Ishikawa (cell line): ENCODE measurements around the gene GALE.

Source experiments
- CEBPB ChIP-seq: IDR thresholded peaks from 2 replicates; pipeline ENCODE4 v1.6.1; 2012
- CREB1 ChIP-seq: IDR thresholded peaks from 2 replicates; pipeline ENCODE4 v1.6.1; 2012; ENCODE audit warnings: low read depth
- EGR1 ChIP-seq: IDR thresholded peaks from 2 replicates; pipeline ENCODE4 v1.6.1; 2012
- EP300 ChIP-seq: IDR thresholded peaks from 2 replicates; pipeline ENCODE4 v1.6.1; 2012; ENCODE audit warnings: borderline replicate concordance
- FOXM1 ChIP-seq: IDR thresholded peaks from 2 replicates; pipeline ENCODE4 v1.6.1; 2012; ENCODE audit warnings: low read depth, borderline replicate concordance
- NFIC ChIP-seq: IDR thresholded peaks from 2 replicates; pipeline ENCODE4 v1.6.1; 2012
- RAD21 ChIP-seq: IDR thresholded peaks from 2 replicates; pipeline ENCODE4 v1.6.1; 2012; ENCODE audit warnings: low read depth
- TAF1 ChIP-seq: IDR thresholded peaks from 2 replicates; pipeline ENCODE4 v1.6.1; 2012; ENCODE audit warnings: low read depth, mild to moderate bottlenecking
- TCF12 ChIP-seq: IDR thresholded peaks from 2 replicates; pipeline ENCODE4 v1.6.1; 2012; ENCODE audit warnings: low read depth
- TEAD4 ChIP-seq: IDR thresholded peaks from 2 replicates; pipeline ENCODE4 v1.6.1; 2012
- YY1 ChIP-seq: IDR thresholded peaks from 2 replicates; pipeline ENCODE4 v1.6.1; 2012; ENCODE audit warnings: low read depth
- ZBTB7A ChIP-seq: IDR thresholded peaks from 2 replicates; pipeline ENCODE4 v1.6.1; 2012; ENCODE audit warnings: low read depth
- TF ChIP-seq, protein P1 (sequence below): IDR thresholded peaks from 2 replicates; pipeline ENCODE4 v1.6.1; 2012; ENCODE audit warnings: low read depth, mild to moderate bottlenecking
- TF ChIP-seq, protein P2 (sequence below): IDR thresholded peaks from 2 replicates; pipeline ENCODE4 v1.6.1; 2012
- TF ChIP-seq, protein P3 (sequence below): IDR thresholded peaks from 2 replicates; pipeline ENCODE4 v1.6.1; 2012

The GALE gene

DNA sequence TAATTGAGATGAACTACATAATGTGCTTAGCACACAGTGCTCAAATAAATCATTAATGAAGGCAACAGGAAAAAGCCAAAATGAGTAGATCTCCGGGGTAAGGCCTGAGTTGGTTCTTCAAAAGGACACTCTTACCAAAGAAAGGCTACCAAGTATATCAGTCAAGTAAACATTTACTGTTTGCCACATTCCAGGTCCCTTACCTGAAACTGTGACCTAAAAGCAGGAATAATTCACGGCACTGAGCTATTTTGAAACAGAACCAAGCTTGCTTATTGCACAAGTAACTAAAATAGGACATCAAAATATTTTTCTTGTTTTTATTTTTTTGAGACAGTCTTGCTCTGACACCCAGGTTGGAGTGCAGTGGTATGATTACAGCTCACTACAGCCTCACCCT lies 24.3 kb downstream of the GALE start:
- TF ChIP-seq, protein P1, sequence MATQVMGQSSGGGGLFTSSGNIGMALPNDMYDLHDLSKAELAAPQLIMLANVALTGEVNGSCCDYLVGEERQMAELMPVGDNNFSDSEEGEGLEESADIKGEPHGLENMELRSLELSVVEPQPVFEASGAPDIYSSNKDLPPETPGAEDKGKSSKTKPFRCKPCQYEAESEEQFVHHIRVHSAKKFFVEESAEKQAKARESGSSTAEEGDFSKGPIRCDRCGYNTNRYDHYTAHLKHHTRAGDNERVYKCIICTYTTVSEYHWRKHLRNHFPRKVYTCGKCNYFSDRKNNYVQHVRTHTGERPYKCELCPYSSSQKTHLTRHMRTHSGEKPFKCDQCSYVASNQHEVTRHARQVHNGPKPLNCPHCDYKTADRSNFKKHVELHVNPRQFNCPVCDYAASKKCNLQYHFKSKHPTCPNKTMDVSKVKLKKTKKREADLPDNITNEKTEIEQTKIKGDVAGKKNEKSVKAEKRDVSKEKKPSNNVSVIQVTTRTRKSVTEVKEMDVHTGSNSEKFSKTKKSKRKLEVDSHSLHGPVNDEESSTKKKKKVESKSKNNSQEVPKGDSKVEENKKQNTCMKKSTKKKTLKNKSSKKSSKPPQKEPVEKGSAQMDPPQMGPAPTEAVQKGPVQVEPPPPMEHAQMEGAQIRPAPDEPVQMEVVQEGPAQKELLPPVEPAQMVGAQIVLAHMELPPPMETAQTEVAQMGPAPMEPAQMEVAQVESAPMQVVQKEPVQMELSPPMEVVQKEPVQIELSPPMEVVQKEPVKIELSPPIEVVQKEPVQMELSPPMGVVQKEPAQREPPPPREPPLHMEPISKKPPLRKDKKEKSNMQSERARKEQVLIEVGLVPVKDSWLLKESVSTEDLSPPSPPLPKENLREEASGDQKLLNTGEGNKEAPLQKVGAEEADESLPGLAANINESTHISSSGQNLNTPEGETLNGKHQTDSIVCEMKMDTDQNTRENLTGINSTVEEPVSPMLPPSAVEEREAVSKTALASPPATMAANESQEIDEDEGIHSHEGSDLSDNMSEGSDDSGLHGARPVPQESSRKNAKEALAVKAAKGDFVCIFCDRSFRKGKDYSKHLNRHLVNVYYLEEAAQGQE = no peak
- TF ChIP-seq YY1 (no peak), EP300 (no peak), NFIC (no peak), CEBPB (no peak), TAF1 (no peak), EGR1 (no peak), CREB1 (no peak), RAD21 (no peak), TCF12 (no peak)
- TF ChIP-seq, protein P2, sequence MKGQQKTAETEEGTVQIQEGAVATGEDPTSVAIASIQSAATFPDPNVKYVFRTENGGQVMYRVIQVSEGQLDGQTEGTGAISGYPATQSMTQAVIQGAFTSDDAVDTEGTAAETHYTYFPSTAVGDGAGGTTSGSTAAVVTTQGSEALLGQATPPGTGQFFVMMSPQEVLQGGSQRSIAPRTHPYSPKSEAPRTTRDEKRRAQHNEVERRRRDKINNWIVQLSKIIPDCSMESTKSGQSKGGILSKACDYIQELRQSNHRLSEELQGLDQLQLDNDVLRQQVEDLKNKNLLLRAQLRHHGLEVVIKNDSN = no peak
- TF ChIP-seq, protein P3, sequence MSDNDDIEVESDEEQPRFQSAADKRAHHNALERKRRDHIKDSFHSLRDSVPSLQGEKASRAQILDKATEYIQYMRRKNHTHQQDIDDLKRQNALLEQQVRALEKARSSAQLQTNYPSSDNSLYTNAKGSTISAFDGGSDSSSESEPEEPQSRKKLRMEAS = no peak

DNA sequence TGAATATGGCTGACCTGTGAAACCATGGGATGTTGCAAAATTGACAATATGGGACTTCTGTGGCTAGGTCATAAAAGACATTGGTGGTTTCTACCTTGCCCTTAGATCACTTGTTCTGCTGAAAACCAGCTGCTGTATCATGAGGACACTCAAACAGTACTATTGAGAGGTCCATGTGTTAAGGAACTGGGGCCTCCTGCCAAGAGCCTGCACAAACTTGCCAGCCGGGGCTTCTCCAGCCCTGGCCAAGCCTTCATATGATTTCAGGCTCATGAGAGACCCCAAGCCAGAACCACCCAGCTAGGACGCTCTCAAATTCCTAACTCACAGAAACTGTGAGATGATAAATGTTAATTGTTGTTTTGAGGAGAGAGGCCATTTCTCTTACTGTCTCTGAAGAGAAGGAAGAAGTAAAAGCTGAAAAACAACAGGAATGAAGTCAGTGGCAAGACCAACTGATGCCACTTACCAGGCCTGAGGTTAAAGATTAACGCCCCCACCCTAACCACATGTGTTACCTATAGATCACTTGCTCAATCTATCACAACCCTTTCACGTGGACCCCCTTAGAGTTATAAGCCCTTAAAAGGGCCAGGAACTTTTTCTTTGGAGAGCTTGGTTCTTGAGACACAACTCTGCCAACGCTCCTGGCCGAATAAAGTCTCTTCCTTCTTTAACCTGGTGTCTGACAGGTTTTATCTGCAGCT lies 26.2 kb downstream of the GALE start:
- no peak for TF ChIP-seq RAD21
- TF ChIP-seq, protein P3 = no peak
- TF ChIP-seq YY1 = no peak

DNA sequence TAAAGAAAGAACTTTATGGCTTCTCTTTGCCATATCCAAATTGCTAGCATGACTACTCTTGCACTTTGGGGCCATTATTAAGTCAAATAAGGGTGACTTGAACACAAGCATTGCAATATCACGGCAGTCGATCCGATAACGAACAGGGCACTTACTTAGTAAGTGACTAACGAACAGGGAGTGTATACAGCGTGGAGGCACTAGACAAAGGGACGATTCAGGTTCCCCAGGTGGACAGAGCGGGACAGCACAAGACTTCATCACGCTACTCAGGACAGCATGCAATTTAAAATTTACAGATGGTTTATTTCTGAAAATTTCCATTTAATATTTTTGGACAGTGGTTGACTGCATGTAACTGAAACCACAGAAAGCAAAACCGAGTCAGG lies 27.7 kb downstream of the GALE start:
- no peak for TF ChIP-seq TCF12
- no peak for TF ChIP-seq YY1
- TF ChIP-seq TAF1 = no peak
- TF ChIP-seq CEBPB = no peak
- TF ChIP-seq, protein P2 = no peak
- TF ChIP-seq ZBTB7A = no peak
- TF ChIP-seq TEAD4 = no peak
- TF ChIP-seq FOXM1 = no peak
- TF ChIP-seq EP300 = no peak
- no peak for TF ChIP-seq NFIC
- TF ChIP-seq EGR1 = no peak
- TF ChIP-seq, protein P1 = no peak
- no peak for TF ChIP-seq RAD21

DNA sequence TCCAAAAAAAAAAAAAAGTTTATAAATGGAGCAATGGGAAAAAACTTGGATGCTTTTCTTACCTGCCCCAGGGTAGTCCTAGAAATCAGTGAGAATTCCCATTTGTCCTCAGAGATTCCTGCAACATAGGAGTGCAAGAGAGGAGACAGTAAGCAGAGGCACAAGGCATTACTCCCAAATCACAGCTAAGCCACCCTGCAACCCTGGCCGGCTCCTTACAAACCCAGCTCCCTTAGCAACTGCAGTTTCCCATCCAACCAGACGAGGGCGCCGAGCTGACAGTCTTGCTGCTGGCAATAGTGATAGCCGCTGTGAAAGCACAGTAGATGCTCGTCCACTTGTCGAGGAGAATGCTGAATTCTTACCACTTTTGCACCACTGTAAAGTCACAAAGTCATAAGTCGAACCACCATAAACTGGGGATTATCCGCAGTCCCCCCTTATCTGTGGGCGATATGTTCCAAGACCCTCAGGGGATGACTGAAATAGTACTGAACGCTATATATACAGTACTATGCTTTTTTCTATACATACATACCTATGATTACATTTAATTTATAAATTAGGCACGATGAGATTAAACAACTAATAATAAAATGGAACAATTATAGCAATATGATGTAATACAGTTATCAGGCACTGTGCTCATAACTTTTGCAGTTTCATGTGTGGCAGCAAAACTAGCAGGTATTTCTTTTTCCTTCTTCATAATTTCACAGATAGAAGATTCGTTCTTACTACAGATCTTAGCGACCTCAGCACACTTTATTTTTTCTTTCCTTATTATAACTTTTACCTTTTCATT lies 28.3 kb downstream of the GALE start:
- TF ChIP-seq TAF1 = no peak
- TF ChIP-seq RAD21 = peak; percentile 84

DNA sequence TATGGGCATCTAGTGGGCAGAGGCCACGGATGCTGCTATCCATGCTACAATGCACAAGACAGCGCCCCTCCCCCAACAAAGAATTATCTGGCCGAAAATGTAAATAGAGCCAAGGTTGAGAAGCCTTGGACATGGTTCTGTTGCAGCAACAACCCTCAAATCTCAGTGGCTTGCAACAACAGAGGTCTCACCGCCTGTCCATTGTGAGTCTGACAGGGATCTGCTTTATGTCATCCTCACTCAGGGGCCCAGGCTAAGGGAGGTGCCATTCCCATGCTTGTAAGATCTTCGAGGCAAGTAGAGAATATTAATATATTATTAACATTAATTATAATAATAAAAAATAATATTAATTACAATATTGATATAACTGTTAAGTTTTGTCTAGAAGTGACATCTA lies 31.8 kb downstream of the GALE start:
- no peak for TF ChIP-seq EP300
- no peak for TF ChIP-seq TAF1
- TF ChIP-seq CREB1 = no peak
- no peak for TF ChIP-seq NFIC
- TF ChIP-seq TEAD4 = no peak
- TF ChIP-seq YY1 = no peak
- TF ChIP-seq CEBPB = no peak
- TF ChIP-seq, protein P3 = no peak
- TF ChIP-seq, protein P2 = no peak
- TF ChIP-seq FOXM1 = no peak
- TF ChIP-seq, protein P1 = no peak
- TF ChIP-seq EGR1 = no peak
- TF ChIP-seq ZBTB7A = no peak
- no peak for TF ChIP-seq TCF12
- TF ChIP-seq RAD21 = no peak
